Renal cortex interstitium (tissue), 11 donors: ENCODE measurements around the gene PDCD1LG2. TPM values are rescaled to one million over a fixed set of nuclear protein-coding genes. Genes with fewer than 3 reads are reported as not detected.
"Not testable (repeated sequence)": the region's sequence is repeated elsewhere in the genome, so short reads cannot be mapped to it uniquely, and the experiment has no call there.

Experiments
- DNase-seq, 11 donors: peaks; one replicate each; pipeline ENCODE4 v3.0.0-alpha.2; 2013; ENCODE audit warnings: low read depth in 9 of 11, low spot score in 4 of 11; ENCODE audit errors: extremely low read depth in 1 of 11
- polyA plus RNA-seq, 3 donors: library from polyadenylated mRNA; unstranded; fragments of 120-200 nt; gene quantifications; one replicate each; pipeline ENCODE4 v1.2.1, GENCODE V29; 2013; ENCODE audit not compliant: insufficient read length in 3 of 3

Gene PDCD1LG2
- polyA plus RNA-seq, 3 donors: 0.10 to 0.12 TPM; not detected in 1

GRCh38 chr9:5489630-5490490 is 20.5 kb upstream of the PDCD1LG2 start:
- DNase-seq: peak in 2 of 11 donors; percentile 3 to 5

GRCh38 chr9:5492965-5493678 is 17.2 kb upstream of the PDCD1LG2 start:
- DNase-seq: no peak

- no peak for DNase-seq
Measured at GRCh38 chr9:5493679-5494511, 16.4 kb upstream of the PDCD1LG2 start.

- not testable (repeated sequence) for DNase-seq
Measured at GRCh38 chr9:5494765-5495164, 15.6 kb upstream of the PDCD1LG2 start.

- no peak for DNase-seq
Measured at GRCh38 chr9:5499157-5499556, 11.2 kb upstream of the PDCD1LG2 start.

- DNase-seq: peak in 8 of 11 donors; percentile 2 to 23 (median 14)
Measured at GRCh38 chr9:5499889-5500398, 10.4 kb upstream of the PDCD1LG2 start.

- DNase-seq: no peak
Measured at GRCh38 chr9:5500441-5501235, 9.7 kb upstream of the PDCD1LG2 start.

GRCh38 chr9:5502553-5502952 is 7.8 kb upstream of the PDCD1LG2 start:
- DNase-seq: no peak

GRCh38 chr9:5509573-5509972 is 758 bp upstream of the PDCD1LG2 start:
- no peak for DNase-seq

- no peak for DNase-seq
Measured at GRCh38 chr9:5510989-5511388, 658 bp downstream of the PDCD1LG2 start.

GRCh38 chr9:5511476-5511875 is 1.1 kb downstream of the PDCD1LG2 start:
- no peak for DNase-seq

GRCh38 chr9:5511935-5512580 is 1.7 kb downstream of the PDCD1LG2 start:
- no peak for DNase-seq

- no peak for DNase-seq
Measured at GRCh38 chr9:5512658-5513452, 2.5 kb downstream of the PDCD1LG2 start.

- DNase-seq: no peak
Measured at GRCh38 chr9:5513966-5514616, 3.8 kb downstream of the PDCD1LG2 start.

- DNase-seq: no peak
Measured at GRCh38 chr9:5514617-5515260, 4.4 kb downstream of the PDCD1LG2 start.

- no peak for DNase-seq
Measured at GRCh38 chr9:5515261-5515650, 4.9 kb downstream of the PDCD1LG2 start.
